ENCODE measurements around the gene KRTAP1-4.

Gene KRTAP1-4

GRCh38 chr17:41019415-41019814, 10.6 kb downstream of the KRTAP1-4 start:
- H3K4me3 ChIP-seq (replicated peaks; ENCODE audit: low read depth, low read length): no peak overlapping the region
- TF ChIP-seq CTCF (IDR thresholded peaks at IDR 0.05; ENCODE audit: low read length, missing control alignments): no peak
- DNase-seq (ENCODE audit: low read depth): no peak

- no peak for TF ChIP-seq CTCF (IDR thresholded peaks at IDR 0.05; ENCODE audit: low read length, missing control alignments)
- no peak for DNase-seq (ENCODE audit: low read depth)
- H3K4me3 ChIP-seq (replicated peaks; ENCODE audit: low read depth, low read length): no peak overlapping the region
These were observed 11.5 kb downstream of the KRTAP1-4 start for GRCh38 chr17:41018541-41018940.

- DNase-seq (ENCODE audit: low read depth): no peak
- no peak overlapping the region for H3K4me3 ChIP-seq (replicated peaks; ENCODE audit: low read depth, low read length)
- no peak for TF ChIP-seq CTCF (IDR thresholded peaks at IDR 0.05; ENCODE audit: low read length, missing control alignments)
These were observed 13.3 kb downstream of the KRTAP1-4 start for GRCh38 chr17:41016578-41017215.

- TF ChIP-seq CTCF (IDR thresholded peaks at IDR 0.05; ENCODE audit: low read length, missing control alignments): no peak
- H3K4me3 ChIP-seq (replicated peaks; ENCODE audit: low read depth, low read length): no peak overlapping the region
- DNase-seq (ENCODE audit: low read depth): no peak
These were observed 14.5 kb downstream of the KRTAP1-4 start for GRCh38 chr17:41015454-41015853.

- no peak for TF ChIP-seq CTCF (IDR thresholded peaks at IDR 0.05; ENCODE audit: low read length, missing control alignments)
- no peak for DNase-seq (ENCODE audit: low read depth)
- no peak overlapping the region for H3K4me3 ChIP-seq (replicated peaks; ENCODE audit: low read depth, low read length)
These were observed 16.4 kb downstream of the KRTAP1-4 start for GRCh38 chr17:41013606-41014005.

GRCh38 chr17:41013181-41013580, 16.8 kb downstream of the KRTAP1-4 start:
- H3K4me3 ChIP-seq (replicated peaks; ENCODE audit: low read depth, low read length): no peak overlapping the region
- TF ChIP-seq CTCF (IDR thresholded peaks at IDR 0.05; ENCODE audit: low read length, missing control alignments): no peak
- no peak for DNase-seq (ENCODE audit: low read depth)
